Measurements from ENCODE around the gene ZNF385A. TPM values are rescaled to one million over a fixed set of nuclear protein-coding genes. Genes with fewer than 3 reads are reported as not detected.

Gene ZNF385A, protein sequence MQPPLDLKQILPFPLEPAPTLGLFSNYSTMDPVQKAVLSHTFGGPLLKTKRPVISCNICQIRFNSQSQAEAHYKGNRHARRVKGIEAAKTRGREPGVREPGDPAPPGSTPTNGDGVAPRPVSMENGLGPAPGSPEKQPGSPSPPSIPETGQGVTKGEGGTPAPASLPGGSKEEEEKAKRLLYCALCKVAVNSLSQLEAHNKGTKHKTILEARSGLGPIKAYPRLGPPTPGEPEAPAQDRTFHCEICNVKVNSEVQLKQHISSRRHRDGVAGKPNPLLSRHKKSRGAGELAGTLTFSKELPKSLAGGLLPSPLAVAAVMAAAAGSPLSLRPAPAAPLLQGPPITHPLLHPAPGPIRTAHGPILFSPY
- total RNA-seq (2012; rRNA removed) (0.28 and 0.36 TPM in 2 replicates), polyA plus RNA-seq (2012; rRNA removed) (2.5 and 2.9 TPM in 2 replicates), Bru-seq, nascent RNA (percentile 61 among the genes with signal in this experiment), BruChase-seq, experiment 1, labeled RNA remaining after a 6-hour chase (percentile 45 among the genes with signal in this experiment), BruChase-seq, experiment 2, labeled RNA remaining after a 2-hour chase (percentile 49 among the genes with signal in this experiment)
- polyA plus RNA-seq (2012; cell fraction: cytosol; rRNA removed): 3.1 and 5.4 TPM in 2 replicates
- polyA plus RNA-seq (2012; cell fraction: nucleus; rRNA removed; ENCODE audit: low replicate concordance): 3.7 and 8.0 TPM in 2 replicates
- long read RNA-seq, partial matches to known transcripts: 1 of 4 reads
- long read RNA-seq, other reads (novel, unspliced or antisense): 3 of 4 reads

DNA sequence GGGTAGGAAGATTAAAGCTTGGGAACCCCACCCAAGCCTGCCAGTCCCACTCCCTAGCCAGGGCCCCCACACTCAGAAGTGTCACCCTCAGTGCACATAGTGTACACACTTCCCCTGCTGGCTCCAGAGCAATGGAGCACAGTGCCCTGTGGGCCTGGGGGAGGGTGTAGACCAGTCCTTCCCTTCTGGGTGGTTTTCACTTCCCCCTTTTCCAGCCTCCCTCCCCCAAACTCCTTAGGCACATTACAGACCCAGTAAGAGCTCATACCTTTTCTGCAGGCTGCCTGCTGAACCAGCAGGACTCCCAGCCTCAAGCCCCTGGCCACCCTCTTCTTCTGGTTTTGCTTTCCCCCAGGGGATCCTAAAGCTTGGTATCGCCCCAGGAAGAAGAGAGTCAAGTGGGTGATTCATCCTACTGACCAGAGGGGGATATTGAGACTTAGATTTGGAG, at the start of gene ZNF385A:
TSS of gene ZNF385A (minus strand) at position 143 of the 451 bp plus-strand sequence. CDS start 219 bp downstream, outside the sequence.
- Histone ChIP-seq H3K79me1 (ENCODE audit: low read depth in 1 of 2, low read length in 2 of 2) (no peaks in the 10 kb centered on the region), H3K23ac (ENCODE audit: low read depth, low read length) (no peak within 1 kb of the TSS), H3K9me3 (ENCODE audit: control insufficient read depth, insufficient read depth, low read length) (no peaks in the 10 kb centered on the region), H3K9me1 (ENCODE audit: insufficient read depth, low read length) (no peaks in the 10 kb centered on the region; the same call in 1 of the 2 replicates), H4K8ac (ENCODE audit: low read depth in 2 of 2, low read length in 2 of 2) (no peak within 1 kb of the TSS), H2BK15ac (ENCODE audit: low read depth, low read length) (no peak within 1 kb of the TSS), H4K91ac (ENCODE audit: insufficient read depth, low read depth, low read length) (0 out of 2 replicates have a peak within 1 kb of the TSS, but pooled peaks have one; percentile 2), H3K14ac (replicated peaks; ENCODE audit: low read depth, low read length) (peak within 1 kb of the TSS; percentile 13; the same call in 1 of the 2 replicates), H2AK9ac (replicated peaks; ENCODE audit: low read depth, low read length, poor library complexity) (peak within 1 kb of the TSS; percentile 70), H3K56ac (ENCODE audit: extremely low read depth, insufficient read depth, low read length) (no peak within 1 kb of the TSS), H3K4me1 (ENCODE audit: control insufficient read depth, insufficient read depth, low read length) (peaks cover 13% of the 10 kb centered on the region), H3K9ac (ENCODE audit: low read depth, low read length) (no peak within 1 kb of the TSS), H2BK20ac (ENCODE audit: low read depth, low read length) (no peak within 1 kb of the TSS), H3K27me3 (ENCODE audit: control insufficient read depth, insufficient read depth, low read length) (no peaks in the 10 kb centered on the region), H2AFZ (replicated peaks; ENCODE audit: low read length, poor library complexity) (no peak within 1 kb of the TSS), H3K4me2 (ENCODE audit: low read depth, low read length) (no peak within 1 kb of the TSS), H4K5ac (ENCODE audit: low read depth, low read length) (peak within 1 kb of the TSS; percentile 2; the same call in 1 of the 2 replicates), H3K4me3 (ENCODE audit: insufficient read depth, low read depth, low read length) (no peak within 1 kb of the TSS), H4K20me1 (ENCODE audit: insufficient read depth, low read length) (no peaks in the 10 kb centered on the region), H2BK120ac (ENCODE audit: low read depth, low read length) (peak within 1 kb of the TSS; percentile 17), H2AK5ac (ENCODE audit: low read depth, low read length) (peak within 1 kb of the TSS; percentile 36; the same call in 1 of the 2 replicates), H3K27ac (ENCODE audit: insufficient read depth, low read length) (no peak within 1 kb of the TSS), H3K18ac (ENCODE audit: low read depth, low read length) (peak within 1 kb of the TSS; percentile 32; the same call in 1 of the 2 replicates), H3K4ac (ENCODE audit: low read depth, low read length) (no peak within 1 kb of the TSS; the same call in none of the 2 replicates), H3K36me3 (ENCODE audit: control insufficient read depth, insufficient read depth, low read length) (no peaks in the 10 kb centered on the region), H2BK5ac (ENCODE audit: low read depth, low read length, poor library complexity, severe bottlenecking) (no peak within 1 kb of the TSS)
- DNase-seq (no peak), ATAC-seq (ENCODE audit: low read depth) (no peak)
- ChIA-PET POLR2A (ENCODE audit: unreplicated experiment) (no interaction called here), CTCF (interaction anchor here (0.6 to 1.0 kb wide), 2 partner anchors 15 to 31 kb away, joined by 3 read pairs; no protein-coding TSS in a partner anchor)
- in situ Hi-C loops (cut with MboI; ENCODE audit: low sequenced_read_pairs) (no loop called here), intact Hi-C loops (cut with micrococcal nuclease) (no loop called here), dilution Hi-C loops (cut with HindIII; ENCODE audit: low sequenced_read_pairs, unreplicated experiment) (no loop called here)
- TF ChIP-seq RAD21 (IDR thresholded peaks at IDR 0.05; ENCODE audit: low read length): no peak
- TF ChIP-seq BHLHE40 (IDR thresholded peaks at IDR 0.05; ENCODE audit: low read depth, low read length): no peak
- TF ChIP-seq NFE2L2 (IDR thresholded peaks at IDR 0.05; ENCODE audit: low read depth, low read length): no peak
- TF ChIP-seq, protein P1, sequence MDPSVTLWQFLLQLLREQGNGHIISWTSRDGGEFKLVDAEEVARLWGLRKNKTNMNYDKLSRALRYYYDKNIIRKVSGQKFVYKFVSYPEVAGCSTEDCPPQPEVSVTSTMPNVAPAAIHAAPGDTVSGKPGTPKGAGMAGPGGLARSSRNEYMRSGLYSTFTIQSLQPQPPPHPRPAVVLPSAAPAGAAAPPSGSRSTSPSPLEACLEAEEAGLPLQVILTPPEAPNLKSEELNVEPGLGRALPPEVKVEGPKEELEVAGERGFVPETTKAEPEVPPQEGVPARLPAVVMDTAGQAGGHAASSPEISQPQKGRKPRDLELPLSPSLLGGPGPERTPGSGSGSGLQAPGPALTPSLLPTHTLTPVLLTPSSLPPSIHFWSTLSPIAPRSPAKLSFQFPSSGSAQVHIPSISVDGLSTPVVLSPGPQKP (IDR thresholded peaks at IDR 0.05; ENCODE audit: borderline replicate concordance, low read depth, low read length): no peak
- TF ChIP-seq RFX5 (IDR thresholded peaks at IDR 0.05; ENCODE audit: low read depth, low read length): no peak
- TF ChIP-seq RCOR1 (IDR thresholded peaks at IDR 0.05; ENCODE audit: insufficient replicate concordance, low read length): no peak
- TF ChIP-seq, protein P2, sequence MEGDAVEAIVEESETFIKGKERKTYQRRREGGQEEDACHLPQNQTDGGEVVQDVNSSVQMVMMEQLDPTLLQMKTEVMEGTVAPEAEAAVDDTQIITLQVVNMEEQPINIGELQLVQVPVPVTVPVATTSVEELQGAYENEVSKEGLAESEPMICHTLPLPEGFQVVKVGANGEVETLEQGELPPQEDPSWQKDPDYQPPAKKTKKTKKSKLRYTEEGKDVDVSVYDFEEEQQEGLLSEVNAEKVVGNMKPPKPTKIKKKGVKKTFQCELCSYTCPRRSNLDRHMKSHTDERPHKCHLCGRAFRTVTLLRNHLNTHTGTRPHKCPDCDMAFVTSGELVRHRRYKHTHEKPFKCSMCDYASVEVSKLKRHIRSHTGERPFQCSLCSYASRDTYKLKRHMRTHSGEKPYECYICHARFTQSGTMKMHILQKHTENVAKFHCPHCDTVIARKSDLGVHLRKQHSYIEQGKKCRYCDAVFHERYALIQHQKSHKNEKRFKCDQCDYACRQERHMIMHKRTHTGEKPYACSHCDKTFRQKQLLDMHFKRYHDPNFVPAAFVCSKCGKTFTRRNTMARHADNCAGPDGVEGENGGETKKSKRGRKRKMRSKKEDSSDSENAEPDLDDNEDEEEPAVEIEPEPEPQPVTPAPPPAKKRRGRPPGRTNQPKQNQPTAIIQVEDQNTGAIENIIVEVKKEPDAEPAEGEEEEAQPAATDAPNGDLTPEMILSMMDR (conservative IDR thresholded peaks at IDR 0.05; ENCODE audit: low read depth, low read length): no peak
- TF ChIP-seq SMC3 (IDR thresholded peaks at IDR 0.05; ENCODE audit: low read depth, low read length): no peak
- TF ChIP-seq MAZ (IDR thresholded peaks at IDR 0.05; ENCODE audit: borderline replicate concordance, low read depth, low read length): no peak
- no peak for TF ChIP-seq CHD1 (IDR thresholded peaks at IDR 0.05; ENCODE audit: low read depth, low read length)
- TF ChIP-seq FOS (IDR thresholded peaks at IDR 0.05; ENCODE audit: low read depth, low read length): no peak
- no peak for TF ChIP-seq POLR2A (IDR thresholded peaks at IDR 0.05; ENCODE audit: low read depth, low read length)
- no peak for TF ChIP-seq MXI1 (IDR thresholded peaks at IDR 0.05; ENCODE audit: borderline replicate concordance, low read depth, low read length)
- BruUV-seq (replicated peaks): no TSS peak
- WGBS, 2 experiments (ENCODE audit: extremely low coverage in 2 of 2, insufficient read length in 1 of 2): no CpG with 5 or more reads among the region's 1 CpG
